IMR-90 (cell line): ENCODE measurements around the gene C16orf87. TPM values are rescaled to one million over a fixed set of nuclear protein-coding genes. Genes with fewer than 3 reads are reported as not detected.

Experiments
- ATAC-seq: fragments of 200-7000 bp; cut with Tn5 transposase; 2 replicates; pipeline ENCODE4 v1.9.1; 2020; ENCODE audit warnings: low read depth, mild to moderate bottlenecking, moderate library complexity
- BruUV-seq: library from RNA; stranded (reverse); fragments of 400-500 nt; replicated peaks from 2 replicates; lab custom pipeline; 2021; lab: Mats Ljungman, UMichigan
- CTCF ChIA-PET: fragments of 300-600 bp; formaldehyde crosslinking; extraction: SDS; loops from one replicate; lab custom pipeline; 2021; ENCODE audit warnings: antibody characterized with exemption; lab: Yijun Ruan, JAX
- POLR2A ChIA-PET: fragments of 300-600 bp; sonication (Branson Sonifier 250); formaldehyde crosslinking; loops from one replicate; lab custom pipeline; 2022; ENCODE audit warnings: antibody characterized with exemption; ENCODE audit not compliant: unreplicated experiment; lab: Charles Lee
- DNase-seq: peaks from one replicate; pipeline ENCODE4 v3.0.0; 2013
- H2AFZ ChIP-seq: replicated peaks from 2 replicates; pipeline ENCODE3; 2013; ENCODE audit warnings: low read length, mild to moderate bottlenecking; ENCODE audit not compliant: poor library complexity
- H2AK5ac ChIP-seq: 2 replicates; pipeline ENCODE4 v1.6.1; 2013; ENCODE audit warnings: low read depth, low read length, inconsistent platforms
- H2AK9ac ChIP-seq: replicated peaks from 2 replicates; pipeline ENCODE3; 2013; ENCODE audit warnings: mild to moderate bottlenecking, low read depth, low read length, moderate library complexity; ENCODE audit not compliant: poor library complexity
- H2BK120ac ChIP-seq: 2 replicates; pipeline ENCODE4 v1.6.1; 2013; ENCODE audit warnings: low read depth, low read length, inconsistent platforms
- H2BK15ac ChIP-seq: 3 replicates; pipeline ENCODE4 v1.6.1; 2013; ENCODE audit warnings: low read depth, low read length, inconsistent platforms
- H2BK20ac ChIP-seq: 2 replicates; pipeline ENCODE4 v1.6.1; 2013; ENCODE audit warnings: low read depth, mild to moderate bottlenecking, inconsistent platforms, low read length, moderate library complexity
- H2BK5ac ChIP-seq: 2 replicates; pipeline ENCODE4 v1.6.1; 2013; ENCODE audit warnings: mild to moderate bottlenecking, low read depth, low read length, inconsistent platforms; ENCODE audit not compliant: poor library complexity, severe bottlenecking
- H3K14ac ChIP-seq: replicated peaks from 2 replicates; pipeline ENCODE4 v1.6.1; 2013; ENCODE audit warnings: low read depth, low read length, inconsistent platforms
- H3K18ac ChIP-seq: 2 replicates; pipeline ENCODE4 v1.6.1; 2013; ENCODE audit warnings: low read depth, low read length, control low read depth
- H3K23ac ChIP-seq: 2 replicates; pipeline ENCODE4 v1.6.1; 2013; ENCODE audit warnings: low read depth, low read length, inconsistent platforms
- H3K27ac ChIP-seq: 2 replicates; pipeline ENCODE4 v1.5.1; 2013; ENCODE audit warnings: mild to moderate bottlenecking, control low read depth, low read length; ENCODE audit not compliant: insufficient read depth
- H3K27me3 ChIP-seq: 2 replicates; pipeline ENCODE4 v1.6.1; 2013; ENCODE audit warnings: low read length; ENCODE audit not compliant: control insufficient read depth, insufficient read depth
- H3K36me3 ChIP-seq: 2 replicates; pipeline ENCODE4 v1.6.1; 2013; ENCODE audit warnings: low read length, mixed read lengths; ENCODE audit not compliant: control insufficient read depth, insufficient read depth
- H3K4ac ChIP-seq: 2 replicates; pipeline ENCODE4 v1.6.1; 2013; ENCODE audit warnings: low read depth, low read length, inconsistent platforms
- H3K4me1 ChIP-seq: 2 replicates; pipeline ENCODE4 v1.6.1; 2013; ENCODE audit warnings: low read length, mixed read lengths; ENCODE audit not compliant: control insufficient read depth, insufficient read depth
- H3K4me2 ChIP-seq: 2 replicates; pipeline ENCODE4 v1.6.1; 2013; ENCODE audit warnings: low read depth, mild to moderate bottlenecking, control low read depth, low read length, moderate library complexity
- H3K4me3 ChIP-seq: 2 replicates; pipeline ENCODE4 v1.5.1; 2013; ENCODE audit warnings: low read depth, mild to moderate bottlenecking, control low read depth, low read length, moderate library complexity; ENCODE audit not compliant: insufficient read depth
- H3K56ac ChIP-seq: 2 replicates; pipeline ENCODE4 v1.6.1; 2013; ENCODE audit warnings: low read length, inconsistent platforms; ENCODE audit not compliant: insufficient read depth; ENCODE audit errors: extremely low read depth
- H3K79me1 ChIP-seq, 2 experiments: 2 replicates each; pipeline ENCODE4 v1.6.1; 2013; ENCODE audit warnings: low read length in 2 of 2, inconsistent platforms in 1 of 2, low read depth in 1 of 2
- H3K9ac ChIP-seq: 2 replicates; pipeline ENCODE4 v1.6.1; 2013; ENCODE audit warnings: low read depth, low read length, control low read depth
- H3K9me1 ChIP-seq: 2 replicates; pipeline ENCODE4 v1.6.1; 2013; ENCODE audit warnings: low read length, inconsistent platforms; ENCODE audit not compliant: insufficient read depth
- H3K9me3 ChIP-seq: 2 replicates; pipeline ENCODE4 v1.6.1; 2013; ENCODE audit warnings: low read length; ENCODE audit not compliant: control insufficient read depth, insufficient read depth
- H4K20me1 ChIP-seq: 2 replicates; pipeline ENCODE4 v1.6.1; 2013; ENCODE audit warnings: low read length, inconsistent platforms; ENCODE audit not compliant: insufficient read depth
- H4K5ac ChIP-seq: 2 replicates; pipeline ENCODE4 v1.6.1; 2013; ENCODE audit warnings: mild to moderate bottlenecking, low read depth, low read length, control low read depth
- H4K8ac ChIP-seq, 2 experiments: 2 replicates each; pipeline ENCODE4 v1.6.1; 2013; ENCODE audit warnings: low read depth in 2 of 2, low read length in 2 of 2, control low read depth in 1 of 2, inconsistent platforms in 1 of 2
- H4K91ac ChIP-seq: 2 replicates; pipeline ENCODE4 v1.6.1; 2013; ENCODE audit warnings: low read depth, low read length, inconsistent platforms; ENCODE audit not compliant: insufficient read depth
- CEBPB ChIP-seq: IDR thresholded peaks from 2 replicates; pipeline ENCODE4 v1.6.1; 2012; ENCODE audit warnings: low read depth, low read length, improper control_type of control experiment
- CHD1 ChIP-seq: IDR thresholded peaks from 2 replicates; pipeline ENCODE4 v1.6.1; 2012; ENCODE audit warnings: low read depth, low read length, improper control_type of control experiment
- FOS ChIP-seq: fragments of 150-350 bp; IDR thresholded peaks from 2 replicates; pipeline ENCODE4 v1.6.1; 2016; ENCODE audit warnings: low read depth, low read length
- MXI1 ChIP-seq: IDR thresholded peaks from 2 replicates; pipeline ENCODE4 v1.6.1; 2012; ENCODE audit warnings: low read depth, mild to moderate bottlenecking, low read length, moderate library complexity, borderline replicate concordance
- NFE2L2 ChIP-seq: fragments of 150-350 bp; IDR thresholded peaks from 2 replicates; pipeline ENCODE4 v1.6.1; 2016; ENCODE audit warnings: low read depth, mild to moderate bottlenecking, low read length
- POLR2A ChIP-seq: IDR thresholded peaks from 2 replicates; pipeline ENCODE4 v1.6.1; 2012; ENCODE audit warnings: mild to moderate bottlenecking, low read depth, low read length
- RCOR1 ChIP-seq: IDR thresholded peaks from 2 replicates; pipeline ENCODE4 v1.6.1; 2012; ENCODE audit warnings: mild to moderate bottlenecking, low read length, improper control_type of control experiment; ENCODE audit not compliant: insufficient replicate concordance
- RFX5 ChIP-seq: IDR thresholded peaks from 2 replicates; pipeline ENCODE4 v1.8.0; 2012; ENCODE audit warnings: low read depth, mild to moderate bottlenecking, low read length, moderate library complexity
- SMC3 ChIP-seq: fragments of 150-350 bp; IDR thresholded peaks from 2 replicates; pipeline ENCODE4 v1.6.1; 2016; ENCODE audit warnings: low read depth, mild to moderate bottlenecking, antibody characterized with exemption, low read length, moderate library complexity
- WGBS, 2 experiments: methylation state at CpG; one replicate each; pipeline versions ENCODE4 v1.1.5 to v1.1.7; 2013; ENCODE audit warnings: missing lambda C conversion rate in 2 of 2; ENCODE audit not compliant: insufficient read length in 1 of 2; ENCODE audit errors: extremely low coverage in 2 of 2; 5-methylcytosine and 5-hydroxymethylcytosine counted together
- dilution Hi-C: fragments of 300-500 bp; cut with HindIII; formaldehyde crosslinking; loops from one replicate; pipeline ENCODE4 v1.14.3; 2018; ENCODE audit warnings: low sequenced_read_pairs; ENCODE audit not compliant: unreplicated experiment
- in situ Hi-C: fragments of 300-500 bp; cut with MboI; formaldehyde crosslinking; loops from 3 replicates; pipeline ENCODE4 v1.14.3; 2019; ENCODE audit warnings: low sequenced_read_pairs, inconsistent platforms, mixed read lengths
- intact Hi-C: fragments of 100-400 bp; cut with micrococcal nuclease; formaldehyde crosslinking; loops from 2 replicates; pipeline ENCODE4 v1.10.0; 2022
- polyA plus RNA-seq, 3 experiments: library from polyadenylated mRNA; depleted of rRNA; stranded (reverse); fragments of >200 nt; gene quantifications; 2 replicates each; pipeline ENCODE4 v1.2.3, GENCODE V29; 2012; ENCODE audit warnings: low replicate concordance in 1 of 3
- total RNA-seq: library from RNA; depleted of rRNA; stranded (reverse); fragments of >200 nt; gene quantifications from 2 replicates; pipeline ENCODE4 v1.2.3, GENCODE V29; 2012
- TF ChIP-seq, protein P1 (sequence below): conservative IDR thresholded peaks from 2 replicates; pipeline ENCODE4 v1.5.1; 2012; ENCODE audit warnings: mild to moderate bottlenecking, low read depth, low read length, improper control_type of control experiment
- TF ChIP-seq, protein P2 (sequence below): fragments of 150-350 bp; IDR thresholded peaks from 2 replicates; pipeline ENCODE4 v1.6.1; 2017; ENCODE audit warnings: mild to moderate bottlenecking, antibody characterized with exemption, low read length, low read depth
- TF ChIP-seq, protein P3 (sequence below): fragments of 150-350 bp; IDR thresholded peaks from 2 replicates; pipeline ENCODE4 v1.6.1; 2016; ENCODE audit warnings: low read depth, mild to moderate bottlenecking, low read length, moderate library complexity, borderline replicate concordance

The C16orf87 gene
- total and polyA plus RNA-seq, 2 of the 4 experiments (the other 2 are of a cell fraction) = 6.3 to 8.1 TPM

DNA sequence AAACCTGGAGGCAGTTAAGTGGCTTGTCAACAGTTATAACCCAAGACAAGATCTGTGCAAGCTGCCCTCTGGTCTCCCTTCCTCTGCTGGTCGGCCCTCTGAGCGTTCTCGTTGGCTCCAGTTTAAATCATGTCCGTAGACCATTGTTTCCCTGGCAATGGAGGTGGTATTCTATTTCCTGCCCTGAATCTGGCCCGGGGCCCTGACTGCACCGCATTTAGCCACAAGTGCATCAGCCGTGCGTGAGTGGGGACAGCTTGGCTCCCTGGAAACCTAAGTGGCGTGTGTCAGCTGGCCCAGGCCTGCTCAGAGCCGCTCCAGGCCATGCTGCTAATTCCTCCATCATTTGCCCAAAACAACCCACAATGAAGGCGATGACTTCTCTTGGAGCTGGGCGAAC lies 67.8 kb downstream of the C16orf87 start:
- Histone ChIP-seq H3K36me3 (no peaks in the 10 kb centered on the region), H4K91ac (no peak overlapping the region), H2BK5ac (no peak overlapping the region), H4K20me1 (no peaks in the 10 kb centered on the region), H3K27ac (no peak overlapping the region), H2BK120ac (no peak overlapping the region), H2BK20ac (no peak overlapping the region), H3K4me1 (no peaks in the 10 kb centered on the region), H3K23ac (no peak overlapping the region), H2AFZ (no peak overlapping the region), H3K9ac (no peak overlapping the region), H3K4me3 (no peak overlapping the region), H3K27me3 (peaks cover 5% of the 10 kb centered on the region; the same call in 1 of the 2 replicates), H2AK9ac (no peak overlapping the region), H4K8ac (no peak overlapping the region), H3K14ac (no peak overlapping the region), H2BK15ac (no peak overlapping the region), H3K56ac (no peak overlapping the region), H3K9me3 (no peaks in the 10 kb centered on the region), H2AK5ac (no peak overlapping the region), H3K18ac (no peak overlapping the region), H3K79me1 (no peaks in the 10 kb centered on the region), H3K4ac (no peak overlapping the region), H4K5ac (no peak overlapping the region), H3K4me2 (no peak overlapping the region), H3K9me1 (0 out of 2 replicates have a peak, but pooled peaks cover 3% of the 10 kb centered on the region)
- WGBS, 2 experiments = 66% methylated on average over 7 of the region's 12 CpGs; no CpG with 5 or more reads in 1 of the 2 experiments
- BruUV-seq = no TSS peak
- POLR2A ChIA-PET = no interaction called here
- CTCF ChIA-PET = no interaction called here
- intact Hi-C loops (no loop called here), in situ Hi-C loops (no loop called here), dilution Hi-C loops (no loop called here)
- DNase-seq (no peak), ATAC-seq (no peak)
- TF ChIP-seq NFE2L2 = no peak
- TF ChIP-seq POLR2A = no peak
- TF ChIP-seq, protein P1, sequence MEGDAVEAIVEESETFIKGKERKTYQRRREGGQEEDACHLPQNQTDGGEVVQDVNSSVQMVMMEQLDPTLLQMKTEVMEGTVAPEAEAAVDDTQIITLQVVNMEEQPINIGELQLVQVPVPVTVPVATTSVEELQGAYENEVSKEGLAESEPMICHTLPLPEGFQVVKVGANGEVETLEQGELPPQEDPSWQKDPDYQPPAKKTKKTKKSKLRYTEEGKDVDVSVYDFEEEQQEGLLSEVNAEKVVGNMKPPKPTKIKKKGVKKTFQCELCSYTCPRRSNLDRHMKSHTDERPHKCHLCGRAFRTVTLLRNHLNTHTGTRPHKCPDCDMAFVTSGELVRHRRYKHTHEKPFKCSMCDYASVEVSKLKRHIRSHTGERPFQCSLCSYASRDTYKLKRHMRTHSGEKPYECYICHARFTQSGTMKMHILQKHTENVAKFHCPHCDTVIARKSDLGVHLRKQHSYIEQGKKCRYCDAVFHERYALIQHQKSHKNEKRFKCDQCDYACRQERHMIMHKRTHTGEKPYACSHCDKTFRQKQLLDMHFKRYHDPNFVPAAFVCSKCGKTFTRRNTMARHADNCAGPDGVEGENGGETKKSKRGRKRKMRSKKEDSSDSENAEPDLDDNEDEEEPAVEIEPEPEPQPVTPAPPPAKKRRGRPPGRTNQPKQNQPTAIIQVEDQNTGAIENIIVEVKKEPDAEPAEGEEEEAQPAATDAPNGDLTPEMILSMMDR = no peak
- no peak for TF ChIP-seq RFX5
- TF ChIP-seq FOS = no peak
- no peak for TF ChIP-seq CHD1
- no peak for TF ChIP-seq CEBPB
- TF ChIP-seq, protein P2, sequence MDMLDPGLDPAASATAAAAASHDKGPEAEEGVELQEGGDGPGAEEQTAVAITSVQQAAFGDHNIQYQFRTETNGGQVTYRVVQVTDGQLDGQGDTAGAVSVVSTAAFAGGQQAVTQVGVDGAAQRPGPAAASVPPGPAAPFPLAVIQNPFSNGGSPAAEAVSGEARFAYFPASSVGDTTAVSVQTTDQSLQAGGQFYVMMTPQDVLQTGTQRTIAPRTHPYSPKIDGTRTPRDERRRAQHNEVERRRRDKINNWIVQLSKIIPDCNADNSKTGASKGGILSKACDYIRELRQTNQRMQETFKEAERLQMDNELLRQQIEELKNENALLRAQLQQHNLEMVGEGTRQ = no peak
- TF ChIP-seq SMC3 = no peak
- TF ChIP-seq RCOR1 = no peak
- TF ChIP-seq, protein P3, sequence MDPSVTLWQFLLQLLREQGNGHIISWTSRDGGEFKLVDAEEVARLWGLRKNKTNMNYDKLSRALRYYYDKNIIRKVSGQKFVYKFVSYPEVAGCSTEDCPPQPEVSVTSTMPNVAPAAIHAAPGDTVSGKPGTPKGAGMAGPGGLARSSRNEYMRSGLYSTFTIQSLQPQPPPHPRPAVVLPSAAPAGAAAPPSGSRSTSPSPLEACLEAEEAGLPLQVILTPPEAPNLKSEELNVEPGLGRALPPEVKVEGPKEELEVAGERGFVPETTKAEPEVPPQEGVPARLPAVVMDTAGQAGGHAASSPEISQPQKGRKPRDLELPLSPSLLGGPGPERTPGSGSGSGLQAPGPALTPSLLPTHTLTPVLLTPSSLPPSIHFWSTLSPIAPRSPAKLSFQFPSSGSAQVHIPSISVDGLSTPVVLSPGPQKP = no peak
- TF ChIP-seq MXI1 = no peak
